NCI-H748 (cell line): ENCODE results near the gene AEBP2.
"Not testable (repeated sequence)": the region's sequence is repeated elsewhere in the genome, so short reads cannot be mapped to it uniquely, and the experiment has no call there.

Experiments
- DNase-seq: peaks from one replicate; lab custom pipeline; 2025; ENCODE audit not compliant: unreplicated experiment; lab: John Stamatoyannopoulos, UW

AEBP2 gene

DNA sequence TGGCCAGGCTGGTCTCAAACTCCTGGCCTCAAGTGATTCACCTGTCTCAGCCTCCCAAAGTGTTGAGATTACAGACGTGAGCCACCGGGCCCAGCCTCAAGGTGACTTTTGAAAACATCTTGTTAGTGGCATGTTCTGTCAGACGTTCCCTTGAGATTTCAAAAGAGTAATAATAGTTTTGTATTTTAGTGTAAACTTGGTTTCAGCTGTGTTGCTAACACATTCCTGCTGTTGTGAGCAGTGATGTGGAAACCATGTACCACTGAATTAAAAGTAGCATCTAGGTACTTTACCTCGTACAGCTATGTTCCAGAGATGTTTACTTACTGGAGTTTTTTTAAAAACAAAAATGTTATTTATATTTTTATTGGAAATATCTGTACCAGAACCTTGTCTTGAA is 111.3 kb downstream of the AEBP2 start:
- DNase-seq = no peak

DNA sequence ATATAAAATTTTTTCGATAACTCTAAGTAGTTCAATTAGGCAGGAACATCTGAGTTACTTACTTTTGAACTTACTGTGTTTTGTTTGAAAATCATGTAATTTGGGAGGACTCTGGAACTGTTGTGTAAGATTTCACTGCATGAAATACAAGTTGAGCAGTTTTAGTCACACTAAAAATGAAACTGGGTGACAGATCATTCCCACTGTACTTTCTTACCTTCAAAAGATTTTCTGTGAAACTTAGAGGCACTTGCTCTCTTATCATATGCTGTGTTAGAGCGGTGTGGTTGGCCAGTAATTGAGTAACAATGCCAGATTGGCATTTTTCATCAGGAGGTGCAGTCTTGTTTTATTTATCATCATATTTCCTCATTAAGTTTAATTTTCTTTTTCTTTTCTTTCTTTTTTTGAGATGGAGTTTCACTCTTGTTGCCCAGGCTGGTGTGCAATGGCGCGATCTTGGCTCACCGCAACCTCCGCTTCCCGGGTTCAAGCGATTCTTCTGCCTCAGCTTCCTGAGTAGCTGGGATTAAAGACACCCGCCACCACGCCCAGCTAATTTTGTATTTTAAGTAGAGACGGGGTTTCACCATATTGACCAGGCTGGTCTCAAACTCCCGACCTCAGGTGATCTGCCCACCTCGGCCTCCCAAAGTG is 113.3 kb downstream of the AEBP2 start:
- DNase-seq = not testable (repeated sequence)

DNA sequence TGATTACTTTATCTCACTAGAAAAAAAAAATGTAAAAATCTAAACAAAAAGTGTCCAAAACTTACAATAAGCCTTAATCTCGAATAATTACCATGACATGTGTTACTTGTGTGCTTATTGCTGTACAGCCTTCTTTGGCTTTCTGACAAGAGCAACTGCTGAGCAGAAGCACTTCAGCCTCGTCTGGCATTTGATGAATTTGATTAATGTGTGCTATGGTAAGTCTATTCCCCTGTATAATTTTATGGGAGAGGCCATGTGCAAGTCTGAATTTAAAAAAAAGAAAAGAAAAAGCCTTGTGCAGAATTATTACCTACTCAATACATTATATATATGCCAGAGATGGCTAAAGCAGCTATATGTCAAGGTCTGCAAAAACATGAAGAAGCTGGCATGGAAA is 113.9 kb downstream of the AEBP2 start:
- no peak for DNase-seq

DNA sequence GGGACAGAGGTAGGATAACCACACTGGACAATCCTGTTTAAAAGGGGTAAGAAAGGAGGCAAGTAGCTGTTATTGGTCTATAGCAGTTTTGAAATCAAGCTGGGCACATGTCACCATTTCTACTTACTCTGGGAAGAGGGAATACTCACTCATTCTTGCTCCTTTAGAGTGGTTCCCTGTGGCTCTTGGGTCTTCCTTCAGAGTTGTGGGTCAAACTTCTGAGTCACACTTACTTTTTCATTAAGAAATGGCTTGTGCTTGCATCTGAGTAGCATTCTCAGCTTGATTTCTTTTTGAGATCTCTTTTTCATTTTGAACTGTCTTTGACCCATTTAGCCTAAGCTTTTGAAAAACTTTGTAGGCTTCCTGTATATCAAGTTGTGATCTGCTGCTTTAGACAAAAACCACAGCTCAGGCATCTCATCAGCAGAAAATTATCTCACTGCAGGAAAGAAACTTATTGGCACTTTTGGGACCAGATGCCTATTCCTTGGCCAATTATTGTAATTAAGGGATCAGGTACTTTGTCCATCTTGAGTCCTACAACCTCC is 122.2 kb downstream of the AEBP2 start:
- DNase-seq = no peak
